Transverse colon (tissue), 4 donors: Measurements from ENCODE around the gene RABGAP1L.

Source experiments
- CTCF ChIP-seq, 5 experiments: fragments of 200-600 bp in 3 of 5; fragments of 450-650 bp in 2 of 5; sonication (generic) in 3 of 5; IDR thresholded peaks; 1 replicate in 2 of 5; 2 replicates in 3 of 5; pipeline ENCODE4 v1.5.1; 2016 to 2017; ENCODE audit warnings: antibody characterized with exemption in 5 of 5, inconsistent platforms in 3 of 5, mild to moderate bottlenecking in 2 of 5, moderate library complexity in 1 of 5
- POLR2A ChIP-seq: fragments of 450-650 bp; IDR thresholded peaks from one replicate; pipeline ENCODE4 v1.6.1; 2016; ENCODE audit warnings: antibody characterized with exemption, mild to moderate bottlenecking, moderate library complexity
- POLR2AphosphoS5 ChIP-seq, 3 donors: sonication (generic); formaldehyde crosslinking; IDR thresholded peaks; one replicate each; pipeline ENCODE4 v1.6.1; 2016; ENCODE audit warnings: antibody characterized with exemption in 3 of 3

GRCh38 chr1:174975764-174976163 is 816.4 kb downstream of the RABGAP1L start:
- no peak for TF ChIP-seq CTCF (IDR thresholded peaks at IDR 0.05)
- no peak for TF ChIP-seq POLR2A
- TF ChIP-seq POLR2AphosphoS5 (IDR thresholded peaks at IDR 0.05) = no peak
